DND-41 (cell line): ENCODE data around the gene SLC2A13.

Experiments
- ATAC-seq: fragments of 200-7000 bp; cut with Tn5 transposase; 3 replicates; pipeline ENCODE4 v1.9.1; 2021; ENCODE audit warnings: low read depth; ENCODE audit not compliant: insufficient read depth
- DNase-seq: peaks from one replicate; pipeline ENCODE4 v3.0.0-alpha.2; 2020
- H2AFZ ChIP-seq: 2 replicates; pipeline ENCODE4 v1.6.0; 2012; ENCODE audit warnings: low read depth, low read length
- H3K27ac ChIP-seq: 2 replicates; pipeline ENCODE4 v1.5.1; 2012; ENCODE audit warnings: low read length, inconsistent platforms
- H3K27me3 ChIP-seq: fragments of 200-600 bp; sonication (generic); 2 replicates; pipeline ENCODE4 v1.6.0; 2012; ENCODE audit warnings: low read length, mild to moderate bottlenecking, inconsistent platforms; ENCODE audit not compliant: insufficient read depth, poor library complexity
- H3K36me3 ChIP-seq: 2 replicates; pipeline ENCODE4 v1.5.1; 2012; ENCODE audit warnings: low read length, inconsistent platforms; ENCODE audit not compliant: insufficient read depth
- H3K4me1 ChIP-seq: 2 replicates; pipeline ENCODE4 v1.5.1; 2012; ENCODE audit warnings: mild to moderate bottlenecking, low read length; ENCODE audit not compliant: insufficient read depth
- H3K4me2 ChIP-seq: 2 replicates; pipeline ENCODE4 v1.6.0; 2012; ENCODE audit warnings: mild to moderate bottlenecking, moderate library complexity, low read length, inconsistent platforms; ENCODE audit not compliant: insufficient read depth
- H3K4me3 ChIP-seq, 2 experiments: fragments of 200-600 bp in 1 of 2; shearing (Covaris generic) in 1 of 2; 2 replicates each; pipeline ENCODE4 v1.5.1; 2012 to 2016; ENCODE audit warnings: inconsistent platforms in 2 of 2, low read length in 2 of 2, mild to moderate bottlenecking in 2 of 2, low read depth in 1 of 2, moderate library complexity in 1 of 2
- H3K79me2 ChIP-seq: 2 replicates; pipeline ENCODE4 v1.6.0; 2012; ENCODE audit warnings: low read length, inconsistent platforms; ENCODE audit not compliant: insufficient read depth
- H3K9ac ChIP-seq: 2 replicates; pipeline ENCODE4 v1.6.0; 2012; ENCODE audit warnings: low read depth, mild to moderate bottlenecking, inconsistent platforms, low read length, moderate library complexity
- H3K9me3 ChIP-seq: 2 replicates; pipeline ENCODE4 v1.5.1; 2012; ENCODE audit warnings: low read length, moderate library complexity, mild to moderate bottlenecking, inconsistent platforms; ENCODE audit not compliant: insufficient read depth, severe bottlenecking
- H4K20me1 ChIP-seq: 2 replicates; pipeline ENCODE4 v1.6.0; 2012; ENCODE audit warnings: low read length; ENCODE audit not compliant: insufficient read depth
- EZH2 ChIP-seq: IDR thresholded peaks from 3 replicates; pipeline ENCODE4 v1.6.1; 2012; ENCODE audit warnings: borderline replicate concordance, low read depth, mild to moderate bottlenecking, moderate library complexity, low read length, inconsistent platforms; ENCODE audit not compliant: severe bottlenecking
- TF ChIP-seq, protein P1 (sequence below): IDR thresholded peaks from 2 replicates; pipeline ENCODE4 v1.5.1; 2012; ENCODE audit warnings: borderline replicate concordance, low read length, moderate library complexity, mild to moderate bottlenecking; ENCODE audit not compliant: poor library complexity, severe bottlenecking; ENCODE audit errors: extremely low read depth

Gene SLC2A13

DNA sequence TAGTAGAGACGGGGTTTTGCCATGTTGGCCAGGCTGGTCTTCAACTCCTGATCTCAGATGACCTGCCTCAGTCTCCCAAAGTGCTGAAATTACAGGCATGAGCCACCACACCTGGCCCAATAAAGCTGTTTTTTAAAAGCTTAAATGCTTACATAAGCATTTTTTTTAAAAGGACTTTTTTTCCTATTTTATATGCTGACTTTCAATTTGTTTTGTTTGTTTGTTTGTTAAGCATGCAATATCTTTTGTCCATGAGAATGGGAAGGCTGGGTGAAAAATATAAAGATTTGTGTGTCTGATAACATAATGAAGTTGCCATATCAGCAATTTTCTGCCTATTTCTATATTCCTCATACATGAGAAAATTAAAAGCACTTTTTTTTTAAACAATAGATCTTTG lies 17.0 kb upstream of the SLC2A13 start:
- no peak for DNase-seq
- H3K27ac ChIP-seq = no peak overlapping the region
- no peak overlapping the region for H3K9ac ChIP-seq
- no peaks in the 10 kb centered on the region for H4K20me1 ChIP-seq
- H2AFZ ChIP-seq = no peak overlapping the region
- H3K79me2 ChIP-seq = no peaks in the 10 kb centered on the region
- H3K4me3 ChIP-seq = no peak overlapping the region
- H3K27me3 ChIP-seq = no peaks in the 10 kb centered on the region
- no peaks in the 10 kb centered on the region for H3K36me3 ChIP-seq
- TF ChIP-seq EZH2 = no peak
- TF ChIP-seq, protein P1, sequence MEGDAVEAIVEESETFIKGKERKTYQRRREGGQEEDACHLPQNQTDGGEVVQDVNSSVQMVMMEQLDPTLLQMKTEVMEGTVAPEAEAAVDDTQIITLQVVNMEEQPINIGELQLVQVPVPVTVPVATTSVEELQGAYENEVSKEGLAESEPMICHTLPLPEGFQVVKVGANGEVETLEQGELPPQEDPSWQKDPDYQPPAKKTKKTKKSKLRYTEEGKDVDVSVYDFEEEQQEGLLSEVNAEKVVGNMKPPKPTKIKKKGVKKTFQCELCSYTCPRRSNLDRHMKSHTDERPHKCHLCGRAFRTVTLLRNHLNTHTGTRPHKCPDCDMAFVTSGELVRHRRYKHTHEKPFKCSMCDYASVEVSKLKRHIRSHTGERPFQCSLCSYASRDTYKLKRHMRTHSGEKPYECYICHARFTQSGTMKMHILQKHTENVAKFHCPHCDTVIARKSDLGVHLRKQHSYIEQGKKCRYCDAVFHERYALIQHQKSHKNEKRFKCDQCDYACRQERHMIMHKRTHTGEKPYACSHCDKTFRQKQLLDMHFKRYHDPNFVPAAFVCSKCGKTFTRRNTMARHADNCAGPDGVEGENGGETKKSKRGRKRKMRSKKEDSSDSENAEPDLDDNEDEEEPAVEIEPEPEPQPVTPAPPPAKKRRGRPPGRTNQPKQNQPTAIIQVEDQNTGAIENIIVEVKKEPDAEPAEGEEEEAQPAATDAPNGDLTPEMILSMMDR = no peak
- H3K9me3 ChIP-seq = no peaks in the 10 kb centered on the region
- no peak overlapping the region for H3K4me2 ChIP-seq
- no peak for ATAC-seq
- no peaks in the 10 kb centered on the region for H3K4me1 ChIP-seq

DNA sequence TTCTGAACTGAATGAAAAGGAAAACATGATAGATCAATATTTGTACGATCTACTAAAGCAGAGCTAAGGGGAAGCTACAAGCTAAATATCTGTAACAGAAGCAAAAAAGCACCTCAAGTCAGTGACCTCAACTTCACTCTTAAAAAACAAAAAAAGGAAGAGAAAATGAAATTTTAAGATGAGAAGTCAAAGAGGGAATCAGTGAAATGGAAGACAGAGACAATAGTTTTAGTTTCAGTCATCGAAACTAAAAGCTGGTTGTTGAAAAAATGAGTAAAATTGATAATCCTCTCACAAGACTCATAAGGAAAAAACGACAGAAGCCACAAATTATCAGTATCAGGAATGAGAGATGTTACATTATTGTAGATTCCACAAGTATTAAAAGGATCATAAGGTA lies 11.9 kb upstream of the SLC2A13 start:
- TF ChIP-seq, protein P1 = no peak
- TF ChIP-seq EZH2 = no peak
- DNase-seq (no peak), ATAC-seq (no peak)
- Histone ChIP-seq H3K27ac (no peak overlapping the region), H3K4me1 (no peaks in the 10 kb centered on the region), H3K27me3 (no peaks in the 10 kb centered on the region), H4K20me1 (no peaks in the 10 kb centered on the region), H3K9ac (no peak overlapping the region), H3K4me3 (no peak overlapping the region), H3K9me3 (no peaks in the 10 kb centered on the region), H2AFZ (no peak overlapping the region), H3K4me2 (no peak overlapping the region), H3K79me2 (no peaks in the 10 kb centered on the region), H3K36me3 (no peaks in the 10 kb centered on the region)

DNA sequence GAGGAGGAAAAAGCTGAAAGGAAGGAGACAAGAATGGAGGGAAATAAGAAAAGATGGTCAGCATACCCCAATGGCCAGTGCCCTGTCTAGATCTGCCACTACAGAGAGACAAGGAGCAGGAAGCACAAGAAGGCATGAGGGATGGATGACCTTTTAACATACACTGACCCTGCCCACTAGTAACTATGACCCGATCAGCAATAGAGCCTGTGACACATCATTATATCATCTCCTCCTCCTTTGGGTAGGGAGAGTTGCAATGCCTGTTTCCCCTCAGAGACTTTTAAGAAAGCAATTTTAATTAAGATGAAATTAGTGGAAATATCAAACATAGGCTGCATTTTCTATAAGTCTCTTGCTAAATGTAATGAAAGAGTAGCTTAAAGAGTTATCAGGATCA lies 4.7 kb upstream of the SLC2A13 start:
- H3K4me1 ChIP-seq = no peaks in the 10 kb centered on the region
- no peak overlapping the region for H3K4me3 ChIP-seq
- no peaks in the 10 kb centered on the region for H3K36me3 ChIP-seq
- no peak for ATAC-seq
- no peak for DNase-seq
- no peaks in the 10 kb centered on the region for H3K79me2 ChIP-seq
- no peak overlapping the region for H3K9ac ChIP-seq
- no peak overlapping the region for H2AFZ ChIP-seq
- H3K9me3 ChIP-seq = peaks cover 8% of the 10 kb centered on the region
- TF ChIP-seq EZH2 = no peak
- no peak overlapping the region for H3K27ac ChIP-seq
- no peak overlapping the region for H3K4me2 ChIP-seq
- no peaks in the 10 kb centered on the region for H4K20me1 ChIP-seq
- H3K27me3 ChIP-seq = no peaks in the 10 kb centered on the region

DNA sequence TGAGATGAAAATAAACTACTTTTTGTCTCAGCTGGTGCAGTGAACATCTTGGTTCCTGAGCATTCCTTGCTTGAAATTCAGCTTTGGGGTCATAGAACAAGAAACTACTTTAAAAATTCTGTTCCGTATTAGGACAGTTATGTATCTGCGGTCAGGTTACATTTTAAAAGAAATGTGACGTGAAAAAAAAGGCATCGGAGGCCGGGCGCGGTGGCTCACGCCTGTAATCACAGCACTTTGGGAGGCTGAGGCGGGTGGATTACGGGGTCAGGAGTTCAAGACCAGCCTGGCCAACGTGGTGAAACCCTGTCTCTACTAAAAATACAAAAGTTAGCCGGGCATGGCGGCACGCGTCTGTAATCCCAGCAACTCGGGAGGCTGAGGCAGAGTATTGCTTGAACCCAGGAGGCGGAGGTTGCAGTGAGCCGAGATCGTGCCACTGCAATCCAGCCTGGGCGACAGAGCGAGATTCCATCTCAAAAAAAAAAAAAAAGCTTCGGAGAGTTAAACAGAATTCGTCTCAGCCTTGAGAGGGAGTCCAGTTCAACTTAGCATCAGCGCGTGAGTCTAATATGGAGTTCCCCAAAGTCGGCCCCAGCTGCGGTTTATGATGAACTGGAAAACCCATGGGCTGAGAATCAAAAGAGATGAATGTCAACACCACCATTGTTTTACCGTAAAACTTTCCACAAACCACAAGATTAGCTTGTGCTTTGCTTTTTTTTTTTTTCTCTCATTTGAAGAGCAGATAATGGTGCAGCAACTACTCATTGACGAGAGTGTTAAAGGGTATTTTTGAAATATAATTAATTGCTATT lies 2.1 kb upstream of the SLC2A13 start:
- no peak for ATAC-seq
- Histone ChIP-seq H3K9ac (no peak overlapping the region), H2AFZ (no peak overlapping the region)

More for the DNA sequence above, 2.1 kb upstream of the SLC2A13 start:
- Histone ChIP-seq H3K79me2 (no peaks in the 10 kb centered on the region), H4K20me1 (no peaks in the 10 kb centered on the region), H3K4me1 (no peaks in the 10 kb centered on the region), H3K27me3 (no peaks in the 10 kb centered on the region), H3K4me2 (no peak overlapping the region), H3K36me3 (no peaks in the 10 kb centered on the region), H3K27ac (no peak overlapping the region), H3K4me3 (no peak overlapping the region), H3K9me3 (peaks cover 8% of the 10 kb centered on the region)
- DNase-seq = no peak
- TF ChIP-seq, protein P1 = no peak
- no peak for TF ChIP-seq EZH2
